HG02885 (cell line): ENCODE measurements around the gene GRAP.
A peak's percentile ranks its signal among the peaks of the same experiment; 100 is the strongest.

Experiments
- ATAC-seq: cut with Tn5 transposase; IDR thresholded peaks from one replicate; pipeline ENCODE4 v1.9.1; 2021; ENCODE audit warnings: mild to moderate bottlenecking; ENCODE audit not compliant: unreplicated experiment, poor library complexity

The GRAP gene

GRCh38 chr17:19004421-19005136, 42.2 kb downstream of the GRAP start, which contains the start of gene FAM83G:
Gene FAM83G, minus strand, starts transcription at chr17:19004764. Its CDS starts 723 bp downstream, at chr17:19004041.
- peak; percentile 70 for ATAC-seq

GRCh38 chr17:19003543-19004420, 43.0 kb downstream of the GRAP start:
- ATAC-seq, result peak; percentile 34

GRCh38 chr17:19002805-19003542, 43.8 kb downstream of the GRAP start:
- no peak for ATAC-seq

GRCh38 chr17:19001907-19002590, 44.7 kb downstream of the GRAP start:
- ATAC-seq, result no peak

DNA sequence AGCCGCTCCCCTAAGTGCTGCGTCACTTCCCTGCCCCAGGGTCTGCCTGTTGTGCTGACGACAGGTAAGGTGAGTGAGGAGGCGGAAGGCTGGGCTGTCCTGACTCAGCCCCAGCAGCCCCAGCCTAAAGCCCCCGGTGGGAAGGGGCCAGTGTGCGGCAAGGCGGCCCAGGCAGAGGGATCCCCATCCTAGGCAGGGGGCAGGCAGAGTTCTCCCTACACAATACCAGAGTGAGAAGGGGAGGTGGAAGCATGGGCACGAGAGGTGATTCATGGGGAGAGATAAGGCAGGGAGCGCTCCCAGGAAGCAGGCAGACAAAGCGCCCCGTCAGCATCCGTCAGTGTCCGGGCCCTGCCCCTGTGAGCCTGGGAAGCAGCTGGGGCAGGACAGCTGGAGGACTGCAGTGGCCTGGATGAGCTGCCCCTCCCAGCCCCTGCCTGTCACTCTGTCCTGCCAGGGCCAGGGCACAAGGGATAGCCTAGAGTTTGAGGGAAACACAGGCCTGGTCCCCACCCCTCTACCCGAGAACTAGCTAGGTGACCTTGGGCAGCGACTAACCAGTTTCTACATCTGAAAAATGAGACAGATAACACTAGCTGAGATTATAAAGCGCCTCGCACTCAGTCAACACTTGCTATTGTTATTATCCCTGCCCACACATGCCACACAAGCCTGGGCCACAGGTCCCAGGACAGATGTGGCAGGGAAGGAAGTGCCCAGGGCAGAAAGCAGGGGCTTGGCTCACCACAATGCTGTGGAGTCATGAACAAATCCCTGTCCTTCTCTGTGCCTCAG, 46.0 kb downstream of the GRAP start:
- ATAC-seq, result no peak

DNA sequence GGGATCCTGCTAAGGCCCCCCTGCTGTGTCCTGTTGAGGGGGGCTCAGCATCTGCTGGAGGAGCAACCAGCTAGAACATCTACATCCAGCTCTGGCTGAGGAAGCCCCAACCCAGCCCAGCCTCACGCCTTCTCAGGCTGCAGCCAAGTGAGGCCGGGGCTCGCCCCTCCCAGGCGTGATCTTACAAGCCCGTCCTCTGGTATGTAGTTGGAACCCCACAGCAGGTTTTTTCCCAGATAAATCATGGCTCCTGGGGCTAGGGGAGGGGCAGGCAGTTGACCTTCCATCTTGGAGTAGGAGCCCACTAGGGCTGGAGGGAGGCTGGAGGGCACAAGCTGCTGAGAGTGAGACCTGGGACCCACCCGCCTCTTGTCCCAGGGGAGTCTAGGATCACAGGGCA, 46.8 kb downstream of the GRAP start:
- no peak for ATAC-seq

GRCh38 chr17:18999394-18999793, 47.4 kb downstream of the GRAP start:
- no peak for ATAC-seq

DNA sequence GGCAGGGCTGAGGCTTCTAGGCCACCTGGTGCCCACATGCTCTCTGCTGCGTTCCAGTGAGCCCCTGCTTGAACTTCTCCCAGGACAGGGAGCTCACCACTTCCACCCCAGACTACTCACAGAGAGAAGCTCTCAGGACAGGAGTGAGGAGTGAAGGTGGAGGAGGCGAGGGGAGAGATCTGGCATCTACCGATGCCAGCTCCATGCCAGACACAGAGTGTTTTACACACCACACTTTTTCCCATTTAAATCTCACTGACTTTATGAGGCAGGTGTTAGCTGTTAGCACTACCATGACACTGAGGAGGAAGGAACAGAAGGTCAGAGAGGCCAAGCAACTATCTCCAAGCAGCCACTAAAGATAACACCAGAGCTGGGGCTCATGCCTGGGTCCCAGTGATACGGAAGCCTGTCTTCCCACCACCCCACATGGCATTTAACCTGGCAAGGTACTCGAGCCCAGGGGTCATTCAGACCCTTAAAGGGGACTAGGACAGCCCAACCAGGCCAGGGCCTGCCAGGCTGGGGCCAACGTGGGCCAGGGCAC, 49.0 kb downstream of the GRAP start:
- ATAC-seq, result no peak

DNA sequence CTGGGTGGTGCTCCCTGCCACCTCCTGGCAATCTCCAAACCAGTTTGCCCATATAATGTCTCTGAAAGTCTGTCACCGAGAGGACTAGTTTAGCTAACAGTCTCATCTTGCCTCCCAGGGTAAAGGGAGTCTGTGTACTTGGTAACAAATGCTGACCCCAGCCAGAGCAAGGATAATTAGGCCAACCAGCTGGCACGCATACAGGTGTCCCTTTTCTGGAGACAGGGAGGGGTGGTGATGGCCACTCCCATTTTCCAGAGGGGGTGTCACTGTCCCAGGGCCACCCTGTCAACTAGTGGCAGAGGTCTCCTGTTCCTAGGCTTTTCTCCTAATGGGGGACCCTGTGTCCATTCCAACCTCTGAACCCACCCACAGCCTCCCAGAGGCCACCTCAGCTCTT, 50.3 kb downstream of the GRAP start:
- no peak for ATAC-seq

- ATAC-seq, result no peak
These were observed 51.5 kb downstream of the GRAP start for GRCh38 chr17:18995220-18995619.

- no peak for ATAC-seq
These were observed 52.1 kb downstream of the GRAP start for GRCh38 chr17:18994631-18995030.

DNA sequence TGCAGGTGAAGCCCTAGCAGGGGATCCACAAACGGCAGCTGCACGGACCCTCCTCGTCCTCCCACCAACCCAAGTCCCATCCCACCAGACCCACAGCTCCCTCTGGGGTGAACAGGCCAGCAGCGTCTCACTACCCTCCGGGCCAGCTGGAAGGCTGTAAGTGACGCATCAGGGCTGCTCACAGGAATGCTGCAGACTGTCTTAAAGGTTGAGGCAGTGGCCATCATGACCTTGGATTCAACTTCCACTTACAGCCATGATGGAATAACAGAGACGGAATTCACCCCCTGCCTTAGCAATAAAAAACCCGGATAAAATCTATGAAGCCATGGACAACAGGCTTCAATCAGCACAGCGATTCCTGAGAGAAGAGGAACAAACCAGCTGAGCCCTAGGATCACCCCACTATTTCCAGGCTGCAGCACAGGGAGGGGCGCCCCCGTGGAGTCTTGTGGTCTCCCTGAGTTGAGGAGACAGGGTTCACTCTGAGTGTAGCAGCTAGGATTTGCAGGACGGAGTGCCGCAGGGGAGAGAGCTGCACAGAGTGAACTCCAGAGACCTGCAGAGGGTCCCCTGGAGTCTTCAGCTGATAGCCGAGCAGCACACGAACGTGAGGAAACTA, 52.7 kb downstream of the GRAP start:
- ATAC-seq, result no peak

GRCh38 chr17:18992454-18993130, 54.2 kb downstream of the GRAP start:
- ATAC-seq, result no peak

DNA sequence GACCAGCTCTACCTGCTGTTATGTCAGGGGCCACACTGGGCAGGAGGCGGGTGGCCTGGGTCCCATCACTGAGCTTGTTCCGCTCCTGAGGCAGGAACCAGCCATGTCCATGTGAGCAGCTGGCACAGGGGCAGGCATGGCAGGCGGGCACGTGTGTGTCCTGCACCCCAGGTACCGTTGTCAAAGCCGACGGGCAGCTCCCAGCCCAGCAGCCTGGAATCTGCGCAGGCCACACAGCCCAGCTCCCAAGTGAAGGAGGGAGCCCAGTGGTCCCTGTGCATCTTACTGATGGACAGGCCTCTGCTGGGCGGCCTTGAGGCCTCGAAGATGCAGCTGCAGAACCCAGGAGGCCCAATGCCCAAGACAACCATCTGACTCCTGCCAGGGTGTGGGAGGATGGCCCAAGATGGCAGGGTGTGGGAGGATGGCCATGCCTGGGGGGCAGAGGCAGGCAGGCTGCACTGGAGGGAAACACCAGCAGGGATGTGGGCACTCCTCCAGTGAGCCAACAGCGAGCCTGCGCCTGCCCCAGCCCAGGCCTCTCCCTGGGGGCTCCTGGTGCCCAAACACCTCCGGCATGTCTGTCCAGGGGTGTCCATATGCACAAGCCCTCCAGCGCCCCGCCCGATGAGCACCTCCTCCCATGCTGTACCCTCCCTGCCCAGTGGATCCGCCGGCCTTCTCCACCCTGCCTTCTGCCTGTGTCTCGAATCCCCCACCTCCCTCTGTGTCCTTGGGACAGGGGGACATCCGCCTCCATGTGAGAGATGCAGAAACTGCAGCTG, 55.0 kb downstream of the GRAP start:
- ATAC-seq, result no peak

DNA sequence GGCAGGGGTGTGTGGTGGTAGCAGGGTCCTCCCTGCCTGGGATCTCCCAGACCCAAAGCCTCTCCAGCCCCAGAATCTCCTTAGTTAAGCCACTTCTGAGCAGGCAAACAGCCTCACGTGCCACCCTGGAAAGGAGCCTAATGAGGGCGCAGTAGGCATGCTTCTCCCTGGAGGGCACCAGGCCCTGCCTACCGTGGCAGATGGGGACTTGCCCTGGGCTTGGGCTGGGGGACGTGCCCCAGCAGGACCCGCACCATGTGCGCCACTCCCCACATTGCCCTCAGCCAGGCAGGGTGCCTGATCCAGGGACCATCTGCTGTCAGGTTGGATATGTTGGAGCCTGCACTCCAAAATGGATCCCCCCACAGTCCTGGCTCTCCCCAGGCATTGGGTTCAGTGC, 56.4 kb downstream of the GRAP start:
- ATAC-seq, result no peak

- no peak for ATAC-seq
These were observed 58.1 kb downstream of the GRAP start for GRCh38 chr17:18988546-18989173.
